HG02623 (cell line): ENCODE measurements around the gene FBRSL1.
"Not testable (repeated sequence)": the region's sequence is repeated elsewhere in the genome, so short reads cannot be mapped to it uniquely, and the experiment has no call there.

Experiments
- ATAC-seq: cut with Tn5 transposase; IDR thresholded peaks from one replicate; pipeline ENCODE4 v1.9.1; 2021; ENCODE audit warnings: moderate library complexity; ENCODE audit not compliant: unreplicated experiment

The FBRSL1 gene

DNA sequence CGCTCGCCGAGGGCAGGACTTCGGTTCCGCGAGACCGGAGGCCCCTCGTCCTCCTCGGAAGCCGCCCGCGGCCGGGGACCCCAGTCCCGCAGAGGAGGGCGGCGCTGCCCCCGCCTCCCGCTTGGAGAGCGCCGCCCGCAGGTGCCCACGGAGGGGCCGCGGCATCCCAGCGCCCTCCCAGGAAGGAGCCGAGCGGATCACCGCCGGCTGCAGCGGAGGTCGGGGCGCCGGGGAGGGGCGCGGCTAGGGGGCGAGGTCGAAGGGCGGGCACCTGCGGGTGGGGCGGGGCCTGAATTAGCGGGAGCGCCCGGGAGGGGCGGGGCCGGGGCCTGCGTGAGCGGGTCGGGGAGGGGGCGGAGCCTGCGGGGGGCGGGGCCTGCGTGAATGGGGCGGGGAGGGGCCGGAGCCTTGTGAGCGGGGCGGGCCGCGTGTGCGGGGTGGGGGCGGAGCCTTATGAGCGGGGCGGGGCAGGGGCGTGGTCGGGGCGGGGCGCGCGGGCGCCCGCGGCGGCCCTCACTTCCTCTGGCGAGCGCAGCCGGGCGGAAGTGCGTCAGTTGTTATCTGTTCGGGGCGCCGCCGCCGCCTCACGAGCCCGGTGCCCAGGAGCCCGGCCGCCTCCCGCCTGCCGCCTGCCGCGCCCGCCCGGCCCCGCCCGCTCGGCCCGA is at the start of gene FBRSL1:
Gene FBRSL1, plus strand, starts transcription at position 550 of the 665 bp plus-strand sequence.
- peak; percentile 56 for ATAC-seq

DNA sequence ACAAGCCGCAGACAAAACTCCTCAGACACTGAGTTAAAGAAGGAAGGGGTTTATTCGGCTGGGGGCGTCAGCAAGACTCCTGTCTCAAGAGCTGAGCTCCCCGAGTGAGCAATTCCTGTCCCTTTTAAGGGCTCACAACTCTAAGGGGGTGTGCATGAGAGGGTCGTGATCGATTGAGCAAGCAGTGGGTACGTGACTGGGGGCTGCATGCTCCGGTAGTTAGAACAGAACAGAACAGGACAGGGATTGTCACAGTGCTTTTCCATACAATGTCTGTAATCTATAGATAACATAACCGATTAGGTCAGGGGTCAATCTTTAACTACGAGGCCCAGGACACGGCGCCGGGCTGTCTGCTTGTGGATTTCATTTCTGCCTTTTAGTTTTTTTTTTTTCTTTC is 49.5 kb upstream of the FBRSL1 start:
- not testable (repeated sequence) for ATAC-seq

DNA sequence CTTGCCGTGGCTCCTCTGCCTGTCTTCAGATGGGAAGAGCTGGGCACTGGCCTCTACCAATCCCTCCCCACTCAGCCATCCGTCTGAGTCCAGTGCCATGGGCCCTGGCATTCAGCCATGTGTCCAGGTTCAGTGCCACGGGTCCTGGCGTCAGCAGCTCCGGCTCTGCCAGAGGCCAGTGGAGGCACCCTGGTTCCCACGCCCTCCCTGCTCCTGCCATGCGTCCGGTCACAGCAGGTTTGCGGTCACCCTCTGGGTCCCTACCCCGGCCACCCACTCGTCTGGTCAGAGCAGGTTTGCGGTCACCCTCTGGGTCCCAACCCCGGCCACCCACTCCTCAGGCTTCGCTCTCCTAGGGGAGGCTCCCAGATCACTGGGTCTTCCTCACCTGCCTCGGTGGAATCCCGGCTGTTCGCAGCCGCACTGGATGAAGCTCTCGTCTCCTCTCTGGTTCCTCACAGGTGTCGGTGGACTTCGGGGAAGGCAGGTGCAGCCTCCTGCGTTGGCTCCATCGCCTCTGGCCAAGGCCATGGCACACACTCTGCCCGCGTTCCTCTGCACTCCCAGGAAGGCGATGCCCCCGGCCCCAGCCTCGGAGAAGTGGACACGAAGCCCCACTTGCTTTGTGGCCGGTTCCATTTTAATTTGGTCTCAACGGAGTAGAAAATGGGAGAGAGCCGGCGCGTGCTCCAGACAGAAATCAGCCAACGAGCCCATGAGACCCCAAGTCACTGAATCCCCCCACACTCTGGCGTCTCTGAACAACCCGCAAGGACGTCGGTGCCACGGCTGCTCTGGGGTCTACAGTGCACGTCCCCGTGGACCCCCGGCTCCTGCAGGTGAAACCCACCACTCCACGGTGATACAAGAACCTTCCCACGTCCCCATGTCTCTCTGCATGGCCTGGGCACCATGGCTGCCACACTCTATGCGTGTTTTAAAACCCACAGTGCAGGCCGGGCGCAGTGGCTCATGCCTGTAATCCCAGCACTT is 47.8 kb upstream of the FBRSL1 start:
- no peak for ATAC-seq

DNA sequence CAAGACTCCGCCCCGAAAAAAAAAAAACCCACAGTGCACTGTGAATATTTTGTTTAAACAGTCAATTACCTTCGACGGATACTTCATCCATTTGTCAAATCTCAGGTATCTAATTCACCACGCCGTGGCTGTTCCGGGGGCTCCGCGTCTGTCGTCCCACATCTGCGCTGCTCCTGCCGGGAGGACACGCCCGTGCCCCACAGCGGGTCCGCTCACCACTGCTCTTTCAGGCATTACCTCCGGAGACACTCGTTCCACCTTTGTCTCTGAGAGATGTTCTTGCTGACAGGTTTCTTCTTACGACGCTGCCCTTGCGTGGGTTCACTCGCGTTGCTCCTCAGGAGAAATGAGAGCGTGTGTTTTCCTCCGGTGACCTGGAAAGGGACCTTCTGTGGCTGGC is 46.9 kb upstream of the FBRSL1 start:
- no peak for ATAC-seq

DNA sequence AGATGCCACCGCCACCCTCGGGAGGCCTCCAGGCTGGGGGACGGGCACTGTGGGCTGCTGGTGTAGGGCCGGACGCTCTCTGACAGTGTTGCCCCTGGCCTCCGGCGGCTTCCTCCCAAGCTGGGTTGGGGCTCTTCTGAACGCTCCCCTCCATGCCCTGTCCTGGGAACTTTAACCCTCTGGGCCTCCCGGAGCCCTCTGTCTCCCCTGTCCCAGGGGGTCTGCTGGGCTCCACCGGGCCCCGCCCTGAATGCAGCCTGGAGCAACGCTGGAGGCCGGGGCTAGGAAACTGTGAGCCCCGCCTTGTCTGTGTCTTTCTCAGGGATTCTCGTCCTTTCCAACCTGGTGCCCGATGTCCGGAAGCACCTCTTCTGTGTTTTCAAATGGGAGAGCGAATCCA is 45.7 kb upstream of the FBRSL1 start:
- no peak for ATAC-seq

DNA sequence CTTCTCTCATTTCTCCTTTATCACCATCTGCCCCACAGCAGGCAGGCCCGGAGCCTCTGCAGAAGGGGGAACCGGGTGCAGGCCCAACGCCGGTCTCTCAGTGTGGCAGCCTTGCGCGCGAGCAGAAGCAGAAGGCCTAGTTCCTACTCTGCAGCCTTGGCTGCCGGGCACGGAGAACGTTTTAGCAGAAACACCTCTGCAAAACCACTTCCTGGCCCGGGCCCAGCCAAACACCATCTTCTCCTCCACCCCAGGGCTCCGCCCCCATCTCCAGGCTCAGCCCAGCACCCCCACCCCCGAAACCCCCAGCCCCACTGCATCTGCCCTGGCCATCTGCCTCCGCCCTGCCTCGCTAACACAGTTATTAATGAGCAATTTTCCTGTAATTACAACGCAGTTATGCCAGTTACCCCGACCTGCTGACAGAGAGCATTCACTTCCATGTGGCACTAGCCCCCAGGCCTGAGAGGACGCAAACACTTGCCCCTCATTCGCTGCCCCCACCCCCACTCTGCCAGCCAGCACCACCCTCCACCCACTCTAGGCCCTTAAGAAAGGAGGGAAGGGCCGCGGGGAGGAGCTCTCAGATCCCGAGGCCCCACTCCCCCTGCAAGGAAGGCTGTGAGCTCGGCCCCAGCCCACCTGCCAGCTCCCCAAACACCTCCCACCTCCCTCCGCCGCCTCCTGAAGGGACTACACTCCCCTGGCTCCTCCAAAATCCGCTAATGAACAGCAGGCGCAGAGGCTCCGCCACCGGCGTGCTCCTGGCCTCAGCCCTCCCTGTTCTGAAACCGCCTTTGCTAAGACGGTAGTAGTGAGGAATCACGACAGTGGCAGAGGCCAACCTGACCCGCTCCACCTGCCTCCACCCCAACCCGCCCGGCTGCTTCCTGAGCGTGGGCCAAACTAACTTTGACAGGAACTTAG is 44.7 kb upstream of the FBRSL1 start:
- ATAC-seq: peak; percentile 59

DNA sequence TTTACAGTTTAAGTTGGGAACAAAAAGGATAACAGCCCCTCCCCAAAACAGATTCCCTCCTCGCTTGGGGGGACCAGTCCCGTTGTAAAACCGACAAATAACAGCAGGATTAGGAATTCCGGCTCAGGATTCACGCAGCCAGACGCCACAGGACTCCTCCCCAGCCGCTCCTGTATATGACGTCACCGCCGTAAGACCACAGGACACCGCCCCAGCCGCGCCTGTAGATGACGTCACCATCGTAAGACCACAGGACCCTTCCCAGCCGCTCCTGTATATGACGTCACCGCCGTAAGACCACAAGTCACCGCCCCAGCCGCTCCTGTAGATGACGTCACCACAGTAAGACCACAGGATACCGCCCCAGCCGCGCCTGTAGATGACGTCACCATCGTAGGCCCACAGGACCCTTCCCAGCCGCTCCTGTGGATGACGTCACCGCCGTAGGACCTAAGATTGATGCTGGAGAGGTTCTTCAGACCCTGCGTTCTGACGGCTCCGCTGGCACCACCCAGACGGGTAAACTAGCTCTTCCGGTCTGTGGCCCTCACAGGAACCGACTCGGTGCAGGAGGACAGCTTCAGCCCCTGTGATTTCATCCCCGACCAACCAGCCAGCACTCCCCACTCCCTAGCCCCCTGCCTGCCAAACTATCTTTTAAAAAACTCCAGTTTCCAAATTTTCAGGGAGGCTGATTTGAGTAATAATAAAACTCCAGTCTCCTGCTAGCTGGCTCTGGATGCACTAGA is 43.9 kb upstream of the FBRSL1 start:
- ATAC-seq: no peak

DNA sequence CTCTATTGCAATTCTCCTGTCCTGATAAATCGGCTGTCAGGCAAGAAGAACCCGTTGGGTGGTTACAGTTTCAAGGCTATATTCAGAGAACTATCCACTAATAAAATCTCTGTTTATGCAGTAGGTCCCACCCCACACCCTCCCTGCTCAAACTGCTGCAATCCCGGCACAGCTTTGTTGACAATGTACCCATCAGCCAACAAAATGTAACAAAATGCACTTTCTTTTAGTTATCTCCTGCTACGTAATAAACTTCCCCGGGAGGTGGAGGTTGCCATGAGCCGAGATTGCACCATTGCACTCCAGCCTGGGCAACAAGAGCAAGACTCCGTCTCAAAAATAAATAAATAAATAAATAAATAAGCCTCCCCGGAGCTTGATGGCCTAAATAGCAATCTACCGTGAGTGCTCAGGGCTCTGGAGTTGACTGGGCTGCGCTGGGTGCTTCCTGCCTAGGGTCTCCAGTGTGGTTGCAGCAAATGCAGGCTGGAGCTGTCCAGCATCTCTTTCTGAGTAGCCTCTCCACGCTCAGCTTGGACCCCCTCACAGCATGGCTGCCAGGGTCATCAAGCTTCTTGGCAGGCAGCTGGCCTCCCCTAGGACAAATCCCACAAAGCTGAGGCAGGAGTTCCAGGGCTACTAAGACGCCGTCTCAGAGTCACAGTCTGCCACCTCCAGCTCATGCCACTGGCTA is 43.2 kb upstream of the FBRSL1 start:
- no peak for ATAC-seq

DNA sequence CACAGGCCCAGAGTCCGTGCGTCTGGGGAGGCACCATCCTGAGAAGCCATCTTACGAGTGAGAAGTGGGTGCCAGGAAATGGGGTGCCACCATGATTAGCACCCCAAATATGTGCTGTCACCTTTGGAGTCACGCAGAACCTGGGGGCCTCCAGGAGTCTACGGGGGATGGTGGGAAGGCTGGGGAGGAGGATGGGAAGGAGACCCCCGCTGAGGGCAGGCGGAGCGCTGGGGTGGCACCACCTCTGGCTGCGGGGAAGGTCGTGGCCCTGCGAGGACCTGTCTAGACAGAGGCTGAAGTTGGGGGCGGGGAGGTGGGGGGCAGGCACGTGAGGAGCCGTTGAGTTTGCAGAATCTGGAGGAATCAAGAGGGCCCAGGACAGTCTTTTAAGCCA is 42.6 kb upstream of the FBRSL1 start:
- no peak for ATAC-seq

DNA sequence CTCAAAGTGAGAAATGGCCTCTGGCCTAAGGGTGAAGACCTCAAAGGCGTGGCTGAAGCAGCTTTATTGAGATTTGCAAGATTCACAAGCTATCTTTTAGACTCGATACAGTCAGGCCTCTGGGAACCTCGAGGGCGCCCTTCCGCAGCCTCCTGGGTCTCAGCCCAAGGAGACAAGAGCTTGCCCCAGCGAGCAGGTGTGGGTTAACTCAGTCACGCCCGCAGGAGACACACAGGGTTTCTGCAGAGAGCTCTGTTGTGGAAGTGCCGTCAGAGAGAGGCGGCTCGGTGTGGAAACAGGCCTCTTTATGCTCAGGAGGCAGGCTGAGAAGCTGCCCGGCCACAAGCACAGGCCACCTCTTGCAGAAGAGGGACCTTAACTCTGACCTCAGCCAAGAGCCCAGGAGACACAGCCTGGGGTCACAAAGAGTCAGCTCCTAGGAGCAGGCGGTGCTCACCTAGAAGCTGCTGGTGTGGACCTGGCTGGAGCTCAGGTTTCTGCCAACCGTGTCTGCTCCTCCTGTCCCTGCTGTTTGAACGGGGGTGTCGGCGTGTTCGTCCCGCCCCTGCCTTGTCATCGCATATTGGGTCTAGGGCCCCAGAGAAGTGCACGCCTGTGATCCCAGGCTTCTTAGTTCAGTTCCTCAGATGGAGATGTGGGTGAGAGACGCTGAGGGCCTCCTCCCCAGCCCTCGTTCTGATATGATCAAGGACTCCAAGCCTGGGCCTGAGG is 42.1 kb upstream of the FBRSL1 start:
- ATAC-seq: no peak

DNA sequence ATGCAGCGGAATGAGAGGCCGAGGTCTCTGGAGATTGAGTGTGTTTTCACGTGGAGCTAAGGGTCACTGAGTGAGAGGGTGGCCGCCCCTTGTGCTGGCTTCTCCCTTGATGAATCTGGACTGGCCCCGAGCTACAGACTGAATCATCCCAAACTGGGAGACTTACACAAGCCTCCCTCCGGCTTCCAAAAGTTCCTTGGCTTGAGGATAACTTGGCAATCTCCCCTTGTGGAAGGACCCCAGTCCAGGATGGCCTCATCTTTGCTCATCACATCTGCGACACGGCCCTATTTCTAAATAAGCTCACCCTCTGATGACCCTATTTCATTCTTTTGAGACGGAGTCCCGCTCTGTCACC is 41.5 kb upstream of the FBRSL1 start:
- ATAC-seq: no peak

DNA sequence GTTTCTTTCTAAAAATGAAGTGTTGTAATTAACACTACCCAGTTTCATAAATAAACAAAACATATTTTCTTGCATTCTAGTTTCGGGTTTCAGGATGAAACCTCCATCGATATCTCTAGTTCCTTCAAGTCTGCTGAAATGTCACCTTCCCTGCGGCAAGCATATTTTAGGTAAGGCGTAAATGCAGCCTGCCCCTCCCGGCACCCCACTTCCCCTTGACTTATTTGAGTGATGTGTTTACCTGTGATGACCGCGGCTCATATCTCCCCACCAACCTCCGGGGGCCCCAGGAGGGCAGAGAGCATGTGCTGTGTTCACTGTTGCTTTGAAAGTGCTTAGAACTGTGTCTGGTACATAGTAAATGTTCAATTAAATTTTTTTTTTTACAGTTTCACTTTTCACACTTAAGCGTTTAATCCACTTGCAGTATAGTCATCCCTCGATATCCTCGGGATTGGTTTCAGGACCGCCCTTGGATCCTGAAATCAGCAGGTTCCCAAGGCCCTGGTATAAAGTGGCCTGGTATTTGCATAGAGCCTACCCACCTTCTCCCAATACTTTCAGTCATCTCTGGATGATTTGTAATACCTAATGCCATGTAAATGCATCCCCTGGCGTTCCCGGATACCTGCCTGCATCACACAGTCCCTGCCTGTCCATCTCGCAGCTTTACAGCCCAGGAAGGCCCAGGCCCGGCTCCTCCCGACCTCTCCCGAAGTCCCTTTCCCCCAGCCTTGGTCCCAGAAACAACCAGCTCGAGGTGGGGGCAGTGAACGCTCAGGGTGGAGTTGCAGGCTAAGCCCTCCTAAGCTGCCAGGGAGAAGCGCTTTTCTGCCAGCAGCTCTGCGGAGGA is 40.2 kb upstream of the FBRSL1 start:
- no peak for ATAC-seq

DNA sequence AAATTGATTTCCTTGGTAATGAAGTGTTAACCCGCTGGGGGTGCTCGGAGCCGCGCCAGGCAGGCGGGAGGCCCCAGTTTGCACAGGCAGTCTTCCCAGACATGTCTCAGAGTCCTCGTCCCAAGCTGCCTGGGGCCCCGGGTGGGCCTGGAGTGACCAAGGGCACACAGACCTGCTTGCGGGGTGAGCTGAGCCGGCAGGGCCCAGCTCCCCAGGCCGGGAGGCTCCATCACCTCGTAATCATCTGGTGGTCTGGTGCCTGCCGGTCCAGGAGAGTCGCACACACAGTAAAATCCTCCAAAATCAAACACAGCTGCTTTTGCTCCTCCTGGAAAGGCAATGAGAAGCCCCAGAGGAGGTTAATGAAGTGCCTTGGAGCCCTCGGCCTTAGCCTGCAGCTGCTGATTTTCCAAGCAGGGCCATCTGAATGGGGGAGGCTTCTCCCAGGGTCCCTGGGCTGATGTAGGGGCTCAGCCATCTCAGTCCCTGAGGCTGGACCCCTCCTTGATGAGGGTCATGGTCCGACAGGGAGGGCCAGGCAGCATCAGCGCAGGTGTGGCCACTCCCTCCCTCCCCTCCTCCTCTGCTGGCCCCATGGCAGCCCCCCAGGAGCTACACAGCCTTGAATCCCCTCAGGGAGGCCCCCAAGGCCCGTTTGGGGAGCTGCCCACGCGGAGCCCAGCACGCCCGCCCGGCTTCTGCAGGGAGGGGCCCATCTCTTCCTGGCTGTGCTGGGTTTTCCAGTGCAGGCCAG is 39.4 kb upstream of the FBRSL1 start:
- no peak for ATAC-seq

DNA sequence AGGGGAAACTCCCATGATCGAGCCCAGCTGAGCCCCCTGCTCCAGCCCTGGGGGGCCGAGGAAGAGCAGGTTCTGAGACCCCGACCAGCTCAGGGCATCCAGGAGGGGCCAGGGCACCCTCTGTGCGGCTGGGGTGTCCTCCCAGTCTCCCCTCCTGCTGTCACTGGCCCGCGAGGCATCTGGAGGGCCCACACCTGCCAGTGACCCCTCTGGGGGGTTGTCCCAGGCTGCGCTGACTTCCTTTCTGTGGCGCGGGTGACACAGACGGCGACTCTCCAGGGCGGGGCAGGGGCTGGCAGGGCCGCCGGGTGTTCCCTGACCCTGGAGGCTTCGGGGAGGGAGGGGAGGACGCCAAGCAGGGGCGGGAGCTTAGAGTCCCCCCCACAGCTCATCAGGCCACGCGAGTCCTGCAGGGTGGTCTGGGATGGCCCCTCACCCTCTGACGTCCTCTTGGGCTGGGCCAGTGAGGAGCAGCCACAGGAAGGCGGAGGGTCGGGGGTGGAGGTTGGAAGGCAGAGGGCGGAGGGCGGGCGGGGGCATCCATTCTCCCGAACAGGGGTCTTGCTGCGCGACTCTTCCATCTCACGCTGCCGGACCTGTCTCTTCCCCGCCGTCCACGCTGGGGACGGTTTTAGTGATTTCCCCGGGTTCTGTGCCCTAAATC is 38.6 kb upstream of the FBRSL1 start:
- no peak for ATAC-seq

DNA sequence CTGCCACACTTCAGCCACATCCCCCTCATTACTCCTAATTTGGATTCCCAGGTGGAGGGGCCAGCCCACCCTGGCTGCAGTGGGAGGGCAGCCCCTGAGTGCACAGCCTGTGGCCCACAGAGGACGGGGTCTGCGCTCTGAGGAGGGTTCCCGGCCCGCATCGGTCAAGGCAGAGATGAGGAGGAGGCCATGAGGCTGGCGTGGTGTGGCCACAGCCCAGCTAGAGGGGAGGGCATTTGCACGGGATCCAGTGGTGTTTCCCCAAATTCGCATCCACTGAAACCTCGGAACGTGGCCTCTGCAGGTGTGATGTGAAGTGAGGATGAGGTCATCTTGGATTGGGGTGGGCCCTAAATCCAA is 38.1 kb upstream of the FBRSL1 start:
- no peak for ATAC-seq

DNA sequence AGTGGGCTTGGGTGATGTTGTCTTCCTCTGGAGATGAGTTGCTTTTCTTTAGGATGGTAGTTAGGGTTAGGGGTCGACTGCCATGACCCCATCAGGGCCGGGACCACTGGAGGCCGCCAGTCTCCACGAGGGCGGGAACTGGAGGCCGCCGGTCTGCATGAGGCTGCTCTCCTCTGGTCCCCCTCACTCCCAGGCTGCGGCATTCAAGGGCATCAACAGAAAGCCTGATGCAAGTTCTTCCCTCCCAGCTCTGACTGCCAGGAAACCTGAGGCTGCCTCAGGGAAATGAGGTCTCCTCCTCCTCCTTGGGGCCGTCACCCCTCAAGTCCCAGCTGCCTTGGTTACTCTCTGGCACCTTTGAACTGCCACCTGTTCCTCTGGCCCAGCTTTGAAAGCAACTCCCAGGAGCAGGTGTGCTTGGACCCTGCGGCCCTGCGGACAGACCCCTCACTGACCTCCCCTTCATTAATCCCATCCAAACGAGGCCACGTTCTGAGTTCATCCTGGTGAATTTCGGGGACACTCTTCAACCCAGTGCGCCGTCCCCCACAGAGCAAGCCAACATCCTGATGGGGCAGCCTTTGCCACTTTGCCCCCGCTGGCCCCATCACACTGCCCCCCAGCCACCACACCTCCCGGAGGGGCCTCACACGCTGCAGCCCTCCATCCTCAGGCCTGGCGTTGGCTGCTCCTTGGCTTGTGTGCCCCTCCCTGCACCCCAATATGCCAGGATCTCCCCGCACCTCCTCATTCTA is 37.2 kb upstream of the FBRSL1 start:
- no peak for ATAC-seq
